K562 (cell line): ENCODE measurements around the gene RAVER2. TPM values are rescaled to one million over a fixed set of nuclear protein-coding genes. Genes with fewer than 3 reads are reported as not detected.

Experiments used
- BRD4 ChIP-seq: fragments of 200-600 bp; sonication (generic); IDR thresholded peaks from 2 replicates; pipeline ENCODE4 v1.6.1; 2017; ENCODE audit warnings: inconsistent platforms
- CC2D1A ChIP-seq: fragments of 450-650 bp; IDR thresholded peaks from 2 replicates; pipeline ENCODE4 v1.6.1; 2017; ENCODE audit warnings: mild to moderate bottlenecking
- CREM ChIP-seq: IDR thresholded peaks from 2 replicates; pipeline ENCODE4 v1.6.1; 2014; ENCODE audit warnings: antibody characterized with exemption, low read depth
- E2F6 ChIP-seq, 2 experiments: IDR thresholded peaks; 2 replicates each; pipeline ENCODE4 v1.6.1; 2011; ENCODE audit warnings: borderline replicate concordance in 1 of 2, control low read depth in 1 of 2, low read depth in 1 of 2, low read length in 1 of 2, mild to moderate bottlenecking in 1 of 2, mixed read lengths in 1 of 2, moderate library complexity in 1 of 2; ENCODE audit not compliant: insufficient read depth in 1 of 2, insufficient read length in 1 of 2, poor library complexity in 1 of 2, severe bottlenecking in 1 of 2; ENCODE audit errors: extremely low read depth in 1 of 2
- ELF1 ChIP-seq: fragments of 200-800 bp; sonication (Bioruptor generic); IDR thresholded peaks from 2 replicates; pipeline ENCODE4 v1.6.1; 2016; ENCODE audit warnings: missing genetic modification characterization, missing compliant biosample characterization
- MGA ChIP-seq: fragments of 450-650 bp; IDR thresholded peaks from 2 replicates; pipeline ENCODE4 v1.6.1; 2016; ENCODE audit warnings: mild to moderate bottlenecking, moderate library complexity
- MITF ChIP-seq: IDR thresholded peaks from 2 replicates; pipeline ENCODE4 v1.6.1; 2014; ENCODE audit warnings: antibody characterized with exemption
- MTA1 ChIP-seq: fragments of 450-650 bp; IDR thresholded peaks from 2 replicates; pipeline ENCODE4 v1.6.1; 2017; ENCODE audit warnings: borderline replicate concordance
- RBM22 ChIP-seq: fragments of 200-400 bp; formaldehyde crosslinking; IDR thresholded peaks from 2 replicates; pipeline ENCODE4 v1.6.1; 2018; ENCODE audit warnings: low read length, low read depth; ENCODE audit not compliant: poor library complexity, severe bottlenecking
- SNRNP70 ChIP-seq: fragments of 200-400 bp; formaldehyde crosslinking; optimal IDR thresholded peaks from 2 replicates; pipeline ENCODE3; 2017; ENCODE audit warnings: low read depth, low read length
- TARDBP ChIP-seq: fragments of 450-650 bp; IDR thresholded peaks from 2 replicates; pipeline ENCODE4 v1.6.1; 2016
- polyA plus RNA-seq, 8 experiments: library from polyadenylated mRNA; depleted of rRNA in 4 of 8; stranded (reverse) in 5 of 8; unstranded in 3 of 8; fragments of >200 nt; fragmentation: Nextera tagmentation in 2 of 8; fragmentation: Illumina TruSeq in 1 of 8; extraction: Ambion mirVana in 2 of 8; extraction: Trizol in 1 of 8; gene quantifications; 2 replicates each; pipeline versions ENCODE4 v1.2.1 to v1.2.3, GENCODE V29; 2011 to 2014; ENCODE audit warnings: inconsistent platforms in 1 of 8, missing spikeins in 1 of 8
- total RNA-seq, 7 experiments: library from RNA; depleted of rRNA in 6 of 7; stranded (reverse); fragments of >200 nt in 6 of 7; fragmentation: Illumina TruSeq in 2 of 7; extraction: Trizol in 2 of 7; gene quantifications; 2 replicates each; pipeline versions ENCODE4 v1.2.1 to v1.2.3, GENCODE V29; 2011 to 2021; ENCODE audit warnings: low replicate concordance in 1 of 7

The RAVER2 gene
- total and polyA plus RNA-seq, 9 of the 15 experiments (the other 6 are each of a cell fraction or from before 2014, with no cell fraction given), result 1.8 to 6.1 (median 4.4) TPM

DNA sequence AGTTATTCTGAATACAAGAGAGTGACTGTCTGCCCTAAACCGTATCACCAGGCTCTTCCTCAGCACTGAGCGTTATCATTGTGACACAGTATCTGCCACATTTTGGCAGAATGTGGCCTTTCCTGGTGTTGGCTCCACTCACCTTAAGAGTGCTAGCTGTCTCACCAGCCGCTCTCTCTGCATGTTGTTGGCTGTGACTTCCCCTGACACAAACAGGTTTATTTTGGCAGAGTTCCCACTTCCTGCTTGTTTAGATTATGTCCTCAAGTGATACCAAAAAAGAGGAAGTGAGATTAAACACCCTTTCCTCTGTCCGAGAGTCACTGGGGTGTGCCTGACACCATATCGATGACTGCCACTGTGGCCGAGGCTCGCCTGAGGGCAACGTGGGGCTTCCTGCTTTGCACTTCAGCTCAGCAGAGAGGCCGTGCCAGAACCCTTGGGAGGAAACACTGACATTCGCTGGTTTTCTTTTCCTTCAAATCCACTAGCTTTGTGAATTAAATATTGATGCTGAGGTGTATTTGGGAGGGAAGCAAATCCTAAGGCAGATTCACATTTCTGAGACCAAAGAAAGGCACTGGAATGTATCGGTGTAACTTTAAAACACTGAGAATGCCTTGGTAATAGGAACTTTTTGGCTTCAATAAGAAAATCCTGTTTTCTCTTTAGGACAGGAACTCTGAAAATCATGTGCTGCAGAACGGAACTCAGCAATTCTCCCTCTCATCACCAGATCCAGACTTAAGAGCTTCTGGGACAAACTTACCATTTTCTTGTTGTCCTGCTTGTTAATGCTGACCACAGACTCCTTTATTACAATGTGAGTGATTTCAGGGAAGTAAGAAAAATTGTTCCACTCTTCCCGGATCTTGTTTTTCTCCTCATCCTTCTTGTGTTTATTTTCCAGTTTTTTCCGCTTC lies 119.4 kb downstream of the RAVER2 start (continued):
- TF ChIP-seq SNRNP70, result no peak
- TF ChIP-seq MITF, result no peak
- TF ChIP-seq CC2D1A, result peak; percentile 93
- peak; percentile 32 to 48 for TF ChIP-seq E2F6 (IDR thresholded peaks at IDR 0.05; ENCODE audit: borderline replicate concordance in 1 of 2, extremely low read depth in 1 of 2, insufficient read depth in 1 of 2, insufficient read length in 1 of 2, low read depth in 1 of 2, low read length in 1 of 2, poor library complexity in 1 of 2, severe bottlenecking in 1 of 2)
- TF ChIP-seq TARDBP, result peak; percentile 73; the same call in 1 of the 2 replicates
- TF ChIP-seq ELF1 (tag), result peak; percentile 90
- TF ChIP-seq RBM22, result no peak
- TF ChIP-seq BRD4, result no peak
- peak; percentile 80 for TF ChIP-seq CREM
- peak; percentile 76; the same call in 1 of the 2 replicates for TF ChIP-seq MTA1
- peak; percentile 66 for TF ChIP-seq MGA
